MM.1S (cell line): ENCODE results near the gene MAP3K19.

Experiments used
- CTCF ChIP-seq: fragments of 300-600 bp; sonication (generic); IDR thresholded peaks from 2 replicates; pipeline ENCODE4 v1.5.1; 2016; ENCODE audit warnings: antibody characterized with exemption, low read length, mixed read lengths
- EZH2 ChIP-seq: fragments of 300-600 bp; sonication (generic); optimal IDR thresholded peaks from 2 replicates; pipeline ENCODE3; 2017; ENCODE audit warnings: low read depth, mild to moderate bottlenecking, antibody characterized with exemption, low read length, mixed read lengths
- EZH2phosphoT487 ChIP-seq: fragments of 300-600 bp; sonication (generic); IDR thresholded peaks from 2 replicates; pipeline ENCODE4 v1.6.1; 2018; ENCODE audit warnings: antibody characterized with exemption, low read length

DNA sequence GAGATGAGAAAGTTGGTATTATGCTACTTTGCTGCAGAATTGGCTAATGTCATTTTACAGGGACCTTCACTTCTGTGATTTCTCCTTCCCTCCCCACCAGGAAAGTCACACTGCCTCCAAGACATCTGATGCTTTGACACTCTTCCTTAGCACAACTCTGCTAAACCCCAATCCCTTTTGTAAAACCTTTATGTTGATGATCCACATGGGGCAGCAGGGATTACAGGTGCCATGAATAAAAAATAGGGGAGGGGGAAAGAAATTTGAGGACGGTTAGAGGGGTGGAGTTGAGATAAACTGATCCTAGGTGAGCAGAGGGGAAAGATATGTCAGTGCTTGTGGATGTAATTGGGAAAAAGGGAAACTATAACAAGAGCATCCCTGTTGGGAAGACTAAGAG lies 102.3 kb downstream of the MAP3K19 start:
- no peak for TF ChIP-seq CTCF
- TF ChIP-seq EZH2, result no peak
- no peak for TF ChIP-seq EZH2phosphoT487
